ENCODE results near the gene DOCK2. TPM values are rescaled to one million over a fixed set of nuclear protein-coding genes. Genes with fewer than 3 reads are reported as not detected.
A peak's percentile ranks its signal among the peaks of the same experiment; 100 is the strongest.

Gene DOCK2
- polyA plus RNA-seq, 1 experiment = 1.6 TPM

GRCh38 chr5:170100066-170100943, 463.2 kb downstream of the DOCK2 start:
- Histone ChIP-seq H3K9me3 (ENCODE audit: control insufficient read depth, insufficient read depth, low read length) (no peaks in the 10 kb centered on the region; the same call in 1 of the 2 replicates), H3K27ac (ENCODE audit: low read depth, low read length) (no peak overlapping the region), H3K4me3 (ENCODE audit: low read depth, low read length) (no peak overlapping the region), H3K27me3 (ENCODE audit: control insufficient read depth, insufficient read depth, low read length) (no peaks in the 10 kb centered on the region)
- ChIA-PET CTCF (interaction anchor here (0.6 to 5.2 kb wide), 38 partner anchors 10 to 754 kb away, joined by 3 to 97 read pairs (median 3); no protein-coding TSS in a partner anchor), POLR2A (no interaction called here)
- DNase-seq (ENCODE audit: low read depth, low spot score) = peak; percentile 61
- TF ChIP-seq, protein P1, sequence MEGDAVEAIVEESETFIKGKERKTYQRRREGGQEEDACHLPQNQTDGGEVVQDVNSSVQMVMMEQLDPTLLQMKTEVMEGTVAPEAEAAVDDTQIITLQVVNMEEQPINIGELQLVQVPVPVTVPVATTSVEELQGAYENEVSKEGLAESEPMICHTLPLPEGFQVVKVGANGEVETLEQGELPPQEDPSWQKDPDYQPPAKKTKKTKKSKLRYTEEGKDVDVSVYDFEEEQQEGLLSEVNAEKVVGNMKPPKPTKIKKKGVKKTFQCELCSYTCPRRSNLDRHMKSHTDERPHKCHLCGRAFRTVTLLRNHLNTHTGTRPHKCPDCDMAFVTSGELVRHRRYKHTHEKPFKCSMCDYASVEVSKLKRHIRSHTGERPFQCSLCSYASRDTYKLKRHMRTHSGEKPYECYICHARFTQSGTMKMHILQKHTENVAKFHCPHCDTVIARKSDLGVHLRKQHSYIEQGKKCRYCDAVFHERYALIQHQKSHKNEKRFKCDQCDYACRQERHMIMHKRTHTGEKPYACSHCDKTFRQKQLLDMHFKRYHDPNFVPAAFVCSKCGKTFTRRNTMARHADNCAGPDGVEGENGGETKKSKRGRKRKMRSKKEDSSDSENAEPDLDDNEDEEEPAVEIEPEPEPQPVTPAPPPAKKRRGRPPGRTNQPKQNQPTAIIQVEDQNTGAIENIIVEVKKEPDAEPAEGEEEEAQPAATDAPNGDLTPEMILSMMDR (IDR thresholded peaks at IDR 0.05; ENCODE audit: low read depth, low read length) = peak; percentile 70

- no peak overlapping the region for H3K27ac ChIP-seq (ENCODE audit: low read depth, low read length)
- POLR2A ChIA-PET = no interaction called here
These were observed 466.4 kb downstream of the DOCK2 start for GRCh38 chr5:170103447-170103846.

DNA sequence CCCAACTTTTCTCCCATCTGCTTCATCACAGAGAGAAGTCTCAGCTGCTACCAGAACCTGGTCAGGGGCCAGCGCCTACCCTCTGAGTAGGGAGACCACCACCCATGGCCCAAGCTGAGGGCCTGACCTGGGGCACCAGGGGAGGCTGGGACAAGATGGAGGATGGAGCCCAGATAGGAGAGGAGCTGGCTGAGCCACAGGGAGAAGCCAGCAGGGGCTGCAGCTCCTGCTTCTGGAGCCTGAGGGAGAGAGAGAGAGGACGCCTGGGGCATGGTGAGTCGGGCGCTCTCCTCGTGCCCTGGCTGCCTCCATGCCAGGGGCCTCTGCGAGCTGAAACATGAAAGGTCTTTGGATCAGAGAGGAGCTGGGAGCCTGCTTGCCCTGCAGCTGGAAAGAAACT, 467.2 kb downstream of the DOCK2 start:
- TF ChIP-seq, protein P1 (IDR thresholded peaks at IDR 0.05; ENCODE audit: low read depth, low read length) = no peak
- H3K27me3 ChIP-seq (ENCODE audit: control insufficient read depth, insufficient read depth, low read length) = peaks cover 4% of the 10 kb centered on the region
- POLR2A ChIA-PET = no interaction called here
- no peak for DNase-seq (ENCODE audit: low read depth, low spot score)
- CTCF ChIA-PET = no interaction called here
- H3K4me3 ChIP-seq (ENCODE audit: low read depth, low read length) = no peak overlapping the region
- H3K27ac ChIP-seq (ENCODE audit: low read depth, low read length) = no peak overlapping the region
- H3K9me3 ChIP-seq (ENCODE audit: control insufficient read depth, insufficient read depth, low read length) = no peaks in the 10 kb centered on the region; the same call in 1 of the 2 replicates

More at GRCh38 chr5:170103447-170103846, 466.4 kb downstream of the DOCK2 start:
- Histone ChIP-seq H3K27me3 (ENCODE audit: control insufficient read depth, insufficient read depth, low read length) (peaks cover 4% of the 10 kb centered on the region), H3K9me3 (ENCODE audit: control insufficient read depth, insufficient read depth, low read length) (no peaks in the 10 kb centered on the region; the same call in 1 of the 2 replicates), H3K4me3 (ENCODE audit: low read depth, low read length) (no peak overlapping the region)
- TF ChIP-seq, protein P1 (IDR thresholded peaks at IDR 0.05; ENCODE audit: low read depth, low read length) = no peak
- no peak for DNase-seq (ENCODE audit: low read depth, low spot score)
- CTCF ChIA-PET = interaction anchor here (1.5 kb wide), 1 partner anchor 113 kb away, joined by 5 read pairs; no protein-coding TSS in a partner anchor

- no peak overlapping the region for H3K27ac ChIP-seq (ENCODE audit: low read depth, low read length)
- peaks cover 4% of the 10 kb centered on the region for H3K27me3 ChIP-seq (ENCODE audit: control insufficient read depth, insufficient read depth, low read length)
- H3K4me3 ChIP-seq (ENCODE audit: low read depth, low read length) = no peak overlapping the region
- DNase-seq (ENCODE audit: low read depth, low spot score) = no peak
- ChIA-PET CTCF (no interaction called here), POLR2A (no interaction called here)
- TF ChIP-seq, protein P1 (IDR thresholded peaks at IDR 0.05; ENCODE audit: low read depth, low read length) = no peak
- no peaks in the 10 kb centered on the region; the same call in 1 of the 2 replicates for H3K9me3 ChIP-seq (ENCODE audit: control insufficient read depth, insufficient read depth, low read length)
These were observed 467.6 kb downstream of the DOCK2 start for GRCh38 chr5:170104710-170105109.

All from AG04450 (cell line).